ENCODE data around the gene KRT38.
"Not testable (repeated sequence)": the region's sequence is repeated elsewhere in the genome, so short reads cannot be mapped to it uniquely, and the experiment has no call there.

Gene KRT38

GRCh38 chr17:41422586-41422985, 18.2 kb downstream of the KRT38 start:
- H3K9me3 ChIP-seq (ENCODE audit: control insufficient read depth, insufficient read depth, low read length); H3K9ac ChIP-seq (ENCODE audit: low read depth, low read length); H3K36me3 ChIP-seq (ENCODE audit: insufficient read depth, low read length); H3K4me1 ChIP-seq (ENCODE audit: insufficient read depth, low read length): not testable (repeated sequence)

- no peaks in the 10 kb centered on the region for H3K4me1 ChIP-seq (ENCODE audit: insufficient read depth, low read length)
- no peaks in the 10 kb centered on the region for H3K9me3 ChIP-seq (ENCODE audit: control insufficient read depth, insufficient read depth, low read length)
- no peaks in the 10 kb centered on the region for H3K36me3 ChIP-seq (ENCODE audit: insufficient read depth, low read length)
- no peak overlapping the region for H3K9ac ChIP-seq (ENCODE audit: low read depth, low read length)
Observed at GRCh38 chr17:41421617-41422016, 19.2 kb downstream of the KRT38 start.

- H3K4me1 ChIP-seq (ENCODE audit: insufficient read depth, low read length): no peaks in the 10 kb centered on the region
- H3K9me3 ChIP-seq (ENCODE audit: control insufficient read depth, insufficient read depth, low read length): no peaks in the 10 kb centered on the region
- no peak overlapping the region for H3K9ac ChIP-seq (ENCODE audit: low read depth, low read length)
- H3K36me3 ChIP-seq (ENCODE audit: insufficient read depth, low read length): no peaks in the 10 kb centered on the region
Observed at GRCh38 chr17:41421116-41421515, 19.7 kb downstream of the KRT38 start.

- H3K36me3 ChIP-seq (ENCODE audit: insufficient read depth, low read length): no peaks in the 10 kb centered on the region
- no peaks in the 10 kb centered on the region for H3K4me1 ChIP-seq (ENCODE audit: insufficient read depth, low read length)
- H3K9ac ChIP-seq (ENCODE audit: low read depth, low read length): no peak overlapping the region
- H3K9me3 ChIP-seq (ENCODE audit: control insufficient read depth, insufficient read depth, low read length): no peaks in the 10 kb centered on the region
Observed at GRCh38 chr17:41420134-41420533, 20.6 kb downstream of the KRT38 start.

- Histone ChIP-seq H3K9ac (ENCODE audit: low read depth, low read length) (no peak overlapping the region), H3K4me1 (ENCODE audit: insufficient read depth, low read length) (no peaks in the 10 kb centered on the region), H3K9me3 (ENCODE audit: control insufficient read depth, insufficient read depth, low read length) (no peaks in the 10 kb centered on the region), H3K36me3 (ENCODE audit: insufficient read depth, low read length) (no peaks in the 10 kb centered on the region)
Observed at GRCh38 chr17:41419716-41420115, 21.1 kb downstream of the KRT38 start.

- H3K9ac ChIP-seq (ENCODE audit: low read depth, low read length): no peak overlapping the region
- peaks cover 5% of the 10 kb centered on the region for H3K4me1 ChIP-seq (ENCODE audit: insufficient read depth, low read length)
- no peaks in the 10 kb centered on the region for H3K9me3 ChIP-seq (ENCODE audit: control insufficient read depth, insufficient read depth, low read length)
- H3K36me3 ChIP-seq (ENCODE audit: insufficient read depth, low read length): no peaks in the 10 kb centered on the region
Observed at GRCh38 chr17:41418116-41418860, 22.5 kb downstream of the KRT38 start.

- no peak overlapping the region for H3K9ac ChIP-seq (ENCODE audit: low read depth, low read length)
- peaks cover 10% of the 10 kb centered on the region for H3K4me1 ChIP-seq (ENCODE audit: insufficient read depth, low read length)
- no peaks in the 10 kb centered on the region for H3K36me3 ChIP-seq (ENCODE audit: insufficient read depth, low read length)
- no peaks in the 10 kb centered on the region for H3K9me3 ChIP-seq (ENCODE audit: control insufficient read depth, insufficient read depth, low read length)
Observed at GRCh38 chr17:41417576-41418015, 23.2 kb downstream of the KRT38 start.

- no peak overlapping the region for H3K9ac ChIP-seq (ENCODE audit: low read depth, low read length)
- H3K4me1 ChIP-seq (ENCODE audit: insufficient read depth, low read length): peaks cover 10% of the 10 kb centered on the region
- no peaks in the 10 kb centered on the region for H3K9me3 ChIP-seq (ENCODE audit: control insufficient read depth, insufficient read depth, low read length)
- no peaks in the 10 kb centered on the region for H3K36me3 ChIP-seq (ENCODE audit: insufficient read depth, low read length)
Observed at GRCh38 chr17:41417127-41417526, 23.7 kb downstream of the KRT38 start.

GRCh38 chr17:41416479-41416878, 24.3 kb downstream of the KRT38 start:
- Histone ChIP-seq H3K36me3 (ENCODE audit: insufficient read depth, low read length) (no peaks in the 10 kb centered on the region), H3K4me1 (ENCODE audit: insufficient read depth, low read length) (peaks cover 10% of the 10 kb centered on the region), H3K9me3 (ENCODE audit: control insufficient read depth, insufficient read depth, low read length) (no peaks in the 10 kb centered on the region), H3K9ac (ENCODE audit: low read depth, low read length) (no peak overlapping the region)

- Histone ChIP-seq H3K9me3 (ENCODE audit: control insufficient read depth, insufficient read depth, low read length) (no peaks in the 10 kb centered on the region), H3K9ac (ENCODE audit: low read depth, low read length) (no peak overlapping the region), H3K36me3 (ENCODE audit: insufficient read depth, low read length) (no peaks in the 10 kb centered on the region), H3K4me1 (ENCODE audit: insufficient read depth, low read length) (peaks cover 10% of the 10 kb centered on the region)
Observed at GRCh38 chr17:41415833-41416335, 24.9 kb downstream of the KRT38 start.

GRCh38 chr17:41415411-41415810, 25.4 kb downstream of the KRT38 start:
- Histone ChIP-seq H3K4me1 (ENCODE audit: insufficient read depth, low read length) (peaks cover 10% of the 10 kb centered on the region), H3K9ac (ENCODE audit: low read depth, low read length) (no peak overlapping the region), H3K9me3 (ENCODE audit: control insufficient read depth, insufficient read depth, low read length) (no peaks in the 10 kb centered on the region), H3K36me3 (ENCODE audit: insufficient read depth, low read length) (no peaks in the 10 kb centered on the region)

GRCh38 chr17:41413982-41414381, 26.8 kb downstream of the KRT38 start:
- peaks cover 10% of the 10 kb centered on the region for H3K4me1 ChIP-seq (ENCODE audit: insufficient read depth, low read length)
- no peaks in the 10 kb centered on the region for H3K9me3 ChIP-seq (ENCODE audit: control insufficient read depth, insufficient read depth, low read length)
- no peaks in the 10 kb centered on the region for H3K36me3 ChIP-seq (ENCODE audit: insufficient read depth, low read length)
- no peak overlapping the region for H3K9ac ChIP-seq (ENCODE audit: low read depth, low read length)

- Histone ChIP-seq H3K9ac (ENCODE audit: low read depth, low read length) (no peak overlapping the region), H3K36me3 (ENCODE audit: insufficient read depth, low read length) (no peaks in the 10 kb centered on the region), H3K4me1 (ENCODE audit: insufficient read depth, low read length) (peaks cover 10% of the 10 kb centered on the region), H3K9me3 (ENCODE audit: control insufficient read depth, insufficient read depth, low read length) (no peaks in the 10 kb centered on the region)
Observed at GRCh38 chr17:41413353-41413957, 27.3 kb downstream of the KRT38 start.

GRCh38 chr17:41411072-41411840, 29.5 kb downstream of the KRT38 start:
- H3K9ac ChIP-seq (ENCODE audit: low read depth, low read length): no peak overlapping the region
- H3K4me1 ChIP-seq (ENCODE audit: insufficient read depth, low read length): peaks cover 10% of the 10 kb centered on the region
- no peaks in the 10 kb centered on the region for H3K36me3 ChIP-seq (ENCODE audit: insufficient read depth, low read length)
- H3K9me3 ChIP-seq (ENCODE audit: control insufficient read depth, insufficient read depth, low read length): no peaks in the 10 kb centered on the region
